Measurements from ENCODE around the gene TNFAIP2. TPM values are rescaled to one million over a fixed set of nuclear protein-coding genes. Genes with fewer than 3 reads are reported as not detected.

Gene TNFAIP2, protein sequence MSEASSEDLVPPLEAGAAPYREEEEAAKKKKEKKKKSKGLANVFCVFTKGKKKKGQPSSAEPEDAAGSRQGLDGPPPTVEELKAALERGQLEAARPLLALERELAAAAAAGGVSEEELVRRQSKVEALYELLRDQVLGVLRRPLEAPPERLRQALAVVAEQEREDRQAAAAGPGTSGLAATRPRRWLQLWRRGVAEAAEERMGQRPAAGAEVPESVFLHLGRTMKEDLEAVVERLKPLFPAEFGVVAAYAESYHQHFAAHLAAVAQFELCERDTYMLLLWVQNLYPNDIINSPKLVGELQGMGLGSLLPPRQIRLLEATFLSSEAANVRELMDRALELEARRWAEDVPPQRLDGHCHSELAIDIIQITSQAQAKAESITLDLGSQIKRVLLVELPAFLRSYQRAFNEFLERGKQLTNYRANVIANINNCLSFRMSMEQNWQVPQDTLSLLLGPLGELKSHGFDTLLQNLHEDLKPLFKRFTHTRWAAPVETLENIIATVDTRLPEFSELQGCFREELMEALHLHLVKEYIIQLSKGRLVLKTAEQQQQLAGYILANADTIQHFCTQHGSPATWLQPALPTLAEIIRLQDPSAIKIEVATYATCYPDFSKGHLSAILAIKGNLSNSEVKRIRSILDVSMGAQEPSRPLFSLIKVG
- total RNA-seq (2014; rRNA removed) (80.7 and 87.3 TPM in 2 replicates), Bru-seq, nascent RNA (percentile 60 among the genes with signal in this experiment), BruChase-seq, experiment 1, labeled RNA remaining after a 6-hour chase (percentile 82 among the genes with signal in this experiment), BruChase-seq, experiment 2, labeled RNA remaining after a 2-hour chase (percentile 74 among the genes with signal in this experiment)
- long read RNA-seq, full-length matches to known transcripts, result 5 of 36 reads
- long read RNA-seq, partial matches to known transcripts, result 14 of 36 reads
- long read RNA-seq, other reads (novel, unspliced or antisense), result 17 of 36 reads

- peak within 1 kb of the TSS; percentile 74 for H3K9ac ChIP-seq (ENCODE audit: low read length)
- H3K27ac ChIP-seq (ENCODE audit: low read length), result no peak within 1 kb of the TSS
- no TSS peak for BruUV-seq (replicated peaks)
- no peak for DNase-seq
- peak; percentile 21 for ATAC-seq
- H3K4me3 ChIP-seq (ENCODE audit: low read length), result peak within 1 kb of the TSS; percentile 80
- CTCF ChIA-PET, result interaction anchor here (0.5 to 1.0 kb wide), 3 partner anchors 13 to 173 kb away, joined by 3 to 4 read pairs (median 3); no protein-coding TSS in a partner anchor
- H3F3A ChIP-seq (ENCODE audit: low read length, unreplicated experiment), result no peaks in the 10 kb centered on the region
- peak within 1 kb of the TSS; percentile 88 for H3K4me2 ChIP-seq (ENCODE audit: low read length)
- peaks cover 41% of the 10 kb centered on the region for H3K4me1 ChIP-seq (ENCODE audit: insufficient read depth, low read length)
- peaks cover 43% of the 10 kb centered on the region for H3K79me2 ChIP-seq (ENCODE audit: low read length)
- H4K20me1 ChIP-seq (ENCODE audit: low read length), result 0 out of 2 replicates have a peak, but pooled peaks cover 6% of the 10 kb centered on the region
- no peaks in the 10 kb centered on the region for H3K9me3 ChIP-seq (ENCODE audit: low read length)
- intact Hi-C loops (cut with micrococcal nuclease), result no loop called here
- H3K9me2 ChIP-seq (replicated peaks; ENCODE audit: low read length), result no peaks in the 10 kb centered on the region
- POLR2A ChIA-PET (ENCODE audit: unreplicated experiment), result no interaction called here
- no peak for TF ChIP-seq EZH2phosphoT487 (IDR thresholded peaks at IDR 0.05; ENCODE audit: borderline replicate concordance, low read length)
- no peak for TF ChIP-seq EZH2 (IDR thresholded peaks at IDR 0.05; ENCODE audit: low read length, unreplicated experiment)
- TF ChIP-seq CTCF (conservative IDR thresholded peaks at IDR 0.05; ENCODE audit: low read depth, low read length), result no peak
- no peaks in the 10 kb centered on the region for H3K36me3 ChIP-seq (ENCODE audit: low read depth, low read length)
- H3K27me3 ChIP-seq (ENCODE audit: low read length), result no peaks in the 10 kb centered on the region
- H2AFZ ChIP-seq (ENCODE audit: low read length), result peak within 1 kb of the TSS; percentile 81
Observed at GRCh38 chr14:103122947-103123633, at the start of gene TNFAIP2. Gene TNFAIP2 (plus strand): TSS chr14:103123461. CDS start chr14:103126458, 2,997 bp downstream.

DNA sequence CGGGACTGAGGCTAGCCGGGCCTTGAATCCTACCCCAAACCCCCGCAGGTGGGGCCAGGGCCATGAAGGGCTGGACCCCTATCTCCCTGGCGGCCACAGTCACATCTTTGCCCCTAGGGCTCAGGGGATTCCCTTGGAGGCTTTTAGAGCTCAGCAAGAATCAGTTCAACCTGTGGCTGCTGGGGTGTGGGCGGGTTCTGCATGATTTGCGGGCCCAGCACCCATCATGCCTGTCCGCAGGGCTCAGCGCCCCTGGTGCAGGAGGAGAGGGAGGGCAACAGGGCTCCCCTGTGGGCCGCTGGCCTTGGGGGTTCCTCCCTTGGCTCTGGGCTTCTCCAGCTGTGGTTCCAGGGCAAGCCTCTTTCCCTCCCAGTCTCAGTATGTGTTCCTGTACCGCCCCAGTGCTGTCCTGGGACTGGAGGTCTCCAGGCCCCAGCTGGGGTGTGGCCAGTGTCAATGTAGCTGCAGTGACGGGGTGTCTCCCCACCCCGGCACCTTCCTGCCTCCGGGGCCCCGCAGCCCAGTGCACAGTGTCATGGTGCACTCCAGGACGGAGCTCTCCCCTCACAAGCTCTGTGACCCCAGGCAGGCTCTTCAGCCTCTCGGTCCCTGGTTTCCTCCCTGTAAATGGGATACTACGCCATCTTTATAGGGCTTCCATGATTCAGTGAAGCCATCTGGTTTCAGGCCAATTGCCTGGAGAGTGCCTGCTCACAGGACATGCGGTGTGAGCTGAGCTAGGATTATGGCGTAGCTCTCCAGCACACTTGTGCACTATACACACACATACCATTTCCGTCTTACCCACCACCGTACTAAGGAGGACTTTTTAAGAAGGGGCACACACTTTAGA, 49.2 kb upstream of the TNFAIP2 start:
- H3K4me2 ChIP-seq (ENCODE audit: low read length), result peak overlapping the region; percentile 96; the same call in 1 of the 2 replicates
- peaks cover 25% of the 10 kb centered on the region for H3K4me1 ChIP-seq (ENCODE audit: insufficient read depth, low read length)
- H3K9ac ChIP-seq (ENCODE audit: low read length), result no peak overlapping the region
- no peak for DNase-seq
- H3K79me2 ChIP-seq (ENCODE audit: low read length), result no peaks in the 10 kb centered on the region
- H3K27me3 ChIP-seq (ENCODE audit: low read length), result no peaks in the 10 kb centered on the region
- H3K9me2 ChIP-seq (replicated peaks; ENCODE audit: low read length), result no peaks in the 10 kb centered on the region
- TSS peak; percentile 33 for BruUV-seq (replicated peaks)
- TF ChIP-seq EZH2 (IDR thresholded peaks at IDR 0.05; ENCODE audit: low read length, unreplicated experiment), result no peak
- TF ChIP-seq EZH2phosphoT487 (IDR thresholded peaks at IDR 0.05; ENCODE audit: borderline replicate concordance, low read length), result no peak
- no peak for TF ChIP-seq CTCF (conservative IDR thresholded peaks at IDR 0.05; ENCODE audit: low read depth, low read length)
- H3K4me3 ChIP-seq (ENCODE audit: low read length), result no peak overlapping the region
- H3K36me3 ChIP-seq (ENCODE audit: low read depth, low read length), result no peaks in the 10 kb centered on the region
- ChIA-PET CTCF (interaction anchor here (0.6 to 0.9 kb wide), 2 partner anchors 17 to 31 kb away, joined by 3 to 7 read pairs; partner anchors contain the start of gene CDC42BPB), POLR2A (ENCODE audit: unreplicated experiment) (interaction anchor here (0.5 kb wide), 1 partner anchor 94 kb away, joined by 7 read pairs; no protein-coding TSS in a partner anchor)
- H4K20me1 ChIP-seq (ENCODE audit: low read length), result no peaks in the 10 kb centered on the region
- no peak for ATAC-seq
- H3F3A ChIP-seq (ENCODE audit: low read length, unreplicated experiment), result no peaks in the 10 kb centered on the region
- H2AFZ ChIP-seq (ENCODE audit: low read length), result no peak overlapping the region
- intact Hi-C loops (cut with micrococcal nuclease), result loop anchor here (5.0 kb wide), 1 partner anchor 42 kb away; no protein-coding TSS in a partner anchor
- H3K27ac ChIP-seq (ENCODE audit: low read length), result no peak overlapping the region; the same call in 1 of the 2 replicates
- H3K9me3 ChIP-seq (ENCODE audit: low read length), result no peaks in the 10 kb centered on the region

All from PC-3 (cell line).